NT2/D1 (cell line): ENCODE measurements around the gene NR2C2.

ENCODE experiments used
- YY1 ChIP-seq: IDR thresholded peaks from 2 replicates; pipeline ENCODE4 v1.6.1; 2011; ENCODE audit not compliant: insufficient read length, insufficient read depth
- ZNF274 ChIP-seq: IDR thresholded peaks from 2 replicates; pipeline ENCODE4 v1.6.1; 2011; ENCODE audit warnings: mild to moderate bottlenecking, low read depth, low read length

GRCh38 chr3:14969671-14970070 is 22.3 kb downstream of the NR2C2 start:
- TF ChIP-seq YY1, result no peak
- TF ChIP-seq ZNF274, result no peak
